Stimulated activated CD4-positive, alpha-beta T cell treated with anti-CD3 and anti-CD28 coated beads, TNF-alpha, amount 100 ng/mL, for 48 hours (primary cell): ENCODE data around the gene MVB12B.

Experiments
- DNase-seq, 3 donors: peaks; one replicate each; pipeline ENCODE4 v3.0.0-alpha.2; 2020; ENCODE audit warnings: low read depth in 3 of 3

The MVB12B gene

GRCh38 chr9:126517833-126518356 lies 191.3 kb downstream of the MVB12B start:
- no peak for DNase-seq

GRCh38 chr9:126518763-126519162 lies 192.1 kb downstream of the MVB12B start:
- no peak for DNase-seq

- no peak for DNase-seq
Observed at GRCh38 chr9:126519660-126520420, 193.2 kb downstream of the MVB12B start.

- DNase-seq, result no peak
Observed at GRCh38 chr9:126520453-126520852, 193.8 kb downstream of the MVB12B start.

- DNase-seq, result no peak
Observed at GRCh38 chr9:126521089-126521488, 194.5 kb downstream of the MVB12B start.

GRCh38 chr9:126521551-126521950 lies 194.9 kb downstream of the MVB12B start:
- DNase-seq, result no peak

- no peak for DNase-seq
Observed at GRCh38 chr9:126521976-126522590, 195.5 kb downstream of the MVB12B start.

GRCh38 chr9:126522612-126523356 lies 196.2 kb downstream of the MVB12B start:
- no peak for DNase-seq

- DNase-seq, result peak in 2 of 3 donors; percentile 13 to 18
Observed at GRCh38 chr9:126523611-126524111, 197.0 kb downstream of the MVB12B start.

GRCh38 chr9:126524353-126525077 lies 197.9 kb downstream of the MVB12B start:
- DNase-seq, result no peak

- DNase-seq, result no peak
Observed at GRCh38 chr9:126526218-126527108, 199.8 kb downstream of the MVB12B start.

GRCh38 chr9:126527109-126527825 lies 200.6 kb downstream of the MVB12B start:
- no peak for DNase-seq

- DNase-seq, result no peak
Observed at GRCh38 chr9:126528111-126528510, 201.5 kb downstream of the MVB12B start.

- no peak for DNase-seq
Observed at GRCh38 chr9:126528915-126529314, 202.3 kb downstream of the MVB12B start.

- DNase-seq, result no peak
Observed at GRCh38 chr9:126531035-126531571, 204.5 kb downstream of the MVB12B start.

- no peak for DNase-seq
Observed at GRCh38 chr9:126531591-126531990, 205.0 kb downstream of the MVB12B start.

GRCh38 chr9:126532019-126532462 lies 205.4 kb downstream of the MVB12B start:
- DNase-seq, result no peak

GRCh38 chr9:126532489-126532888 lies 205.9 kb downstream of the MVB12B start:
- DNase-seq, result no peak
